GM19455 (cell line): ENCODE data around the gene PCDHA11.
"Not testable (repeated sequence)": the region's sequence is repeated elsewhere in the genome, so short reads cannot be mapped to it uniquely, and the experiment has no call there.

ENCODE experiments used
- ATAC-seq: cut with Tn5 transposase; IDR thresholded peaks from one replicate; pipeline ENCODE4 v1.9.1; 2021; ENCODE audit not compliant: unreplicated experiment

PCDHA11 gene

GRCh38 chr5:140849831-140850634 lies 18.7 kb upstream of the PCDHA11 start:
- not testable (repeated sequence) for ATAC-seq

GRCh38 chr5:140855772-140856674 lies 12.7 kb upstream of the PCDHA11 start, which contains the start of gene PCDHA10:
TSS of gene PCDHA10 (plus strand) at chr5:140855897. CDS start at chr5:140856049, 152 bp downstream.
- ATAC-seq: no peak

- no peak for ATAC-seq
Observed at GRCh38 chr5:140857177-140857986, 11.4 kb upstream of the PCDHA11 start.

GRCh38 chr5:140857987-140858240 lies 10.8 kb upstream of the PCDHA11 start:
- ATAC-seq: no peak

- ATAC-seq: no peak
Observed at GRCh38 chr5:140862441-140863295, 6.1 kb upstream of the PCDHA11 start.

- no peak for ATAC-seq
Observed at GRCh38 chr5:140869555-140869886, 764 bp downstream of the PCDHA11 start.

GRCh38 chr5:140870221-140871201 lies 1.8 kb downstream of the PCDHA11 start:
- ATAC-seq: no peak

- ATAC-seq: no peak
Observed at GRCh38 chr5:140875085-140876065, 6.6 kb downstream of the PCDHA11 start, which contains the start of gene PCDHA12. TSS of gene PCDHA12 (plus strand) at chr5:140875308. CDS start at chr5:140875473, 165 bp downstream.

- not testable (repeated sequence) for ATAC-seq
Observed at GRCh38 chr5:140876541-140877261, 7.9 kb downstream of the PCDHA11 start.

- ATAC-seq: no peak
Observed at GRCh38 chr5:140877262-140877581, 8.5 kb downstream of the PCDHA11 start.

GRCh38 chr5:140881889-140882590 lies 13.3 kb downstream of the PCDHA11 start, which contains the start of gene PCDHA13:
TSS of gene PCDHA13 (plus strand) at chr5:140882124. CDS start at chr5:140882269, 145 bp downstream.
- ATAC-seq: no peak

GRCh38 chr5:140882591-140882899 lies 13.8 kb downstream of the PCDHA11 start:
- ATAC-seq: no peak

GRCh38 chr5:140883373-140883772 lies 14.6 kb downstream of the PCDHA11 start:
- no peak for ATAC-seq

GRCh38 chr5:140883927-140884697 lies 15.4 kb downstream of the PCDHA11 start:
- ATAC-seq: no peak

GRCh38 chr5:140916325-140916724 lies 47.6 kb downstream of the PCDHA11 start:
- ATAC-seq: no peak
